ENCODE data around the gene BCORL1. TPM values are rescaled to one million over a fixed set of nuclear protein-coding genes. Genes with fewer than 3 reads are reported as not detected.

The BCORL1 gene
- total and polyA plus RNA-seq, 2 of the 8 experiments (the other 6 are each of a cell fraction or from before 2014, with no cell fraction given), result 1.4 to 6.2 TPM

DNA sequence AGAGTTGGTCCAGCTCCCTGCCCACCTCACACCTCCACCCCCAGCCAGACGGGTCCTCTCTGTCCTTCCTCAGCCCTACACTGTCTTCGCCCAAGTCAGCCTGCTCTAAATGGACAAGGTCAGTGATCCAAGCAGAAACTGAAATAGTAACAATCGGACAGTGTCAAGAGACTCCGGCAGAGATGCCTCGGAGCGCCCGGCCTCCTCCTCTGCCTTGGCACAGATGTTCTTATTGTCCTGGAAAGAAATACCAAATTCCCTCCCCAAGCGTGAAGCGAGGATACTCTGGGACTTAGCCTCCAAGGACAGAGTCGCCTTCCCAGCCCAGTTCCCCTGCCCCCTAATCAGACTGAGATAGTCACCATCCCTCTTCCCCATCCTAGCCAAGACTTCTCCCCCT lies 48.0 kb upstream of the BCORL1 start:
- peaks cover 0 to 3% of the 10 kb centered on the region in 2 experiments for H4K20me1 ChIP-seq (replicated peaks in 1 of 2; ENCODE audit: control insufficient read depth in 1 of 2, insufficient read depth in 2 of 2, low read length in 2 of 2)
- H3K18ac ChIP-seq (ENCODE audit: extremely low read depth, low read length), result no peak overlapping the region; the same call in 1 of the 2 replicates
- H4K91ac ChIP-seq (replicated peaks; ENCODE audit: insufficient read length, low read length), result no peak overlapping the region
- no peak overlapping the region for H3K56ac ChIP-seq (replicated peaks; ENCODE audit: insufficient read length, low read depth, low read length)
- no peak overlapping the region for H3K23ac ChIP-seq (ENCODE audit: insufficient read length)
- no peaks in the 10 kb centered on the region for H3K79me1 ChIP-seq (ENCODE audit: low read depth, low read length)
- no peak overlapping the region for H2BK15ac ChIP-seq (ENCODE audit: low read length)
- no peak overlapping the region for H2BK120ac ChIP-seq (replicated peaks; ENCODE audit: low read depth, low read length)
- H3K4ac ChIP-seq (replicated peaks; ENCODE audit: insufficient read length, low read depth, low read length), result no peak overlapping the region
- H3K9ac ChIP-seq (replicated peaks in 1 of 4; ENCODE audit: extremely low read depth in 1 of 4, low read depth in 3 of 4, low read length in 3 of 4), result no peak overlapping the region
- TF ChIP-seq EZH2 (IDR thresholded peaks at IDR 0.05; ENCODE audit: low read depth, low read length, severe bottlenecking), result peak; percentile 32
- no peak for TF ChIP-seq CHD1 (IDR thresholded peaks at IDR 0.05; ENCODE audit: low read depth, low read length)
- TF ChIP-seq RNF2 (IDR thresholded peaks at IDR 0.05; ENCODE audit: borderline replicate concordance, low read depth, low read length, missing control alignments, poor library complexity, severe bottlenecking), result no peak
- H2BK12ac ChIP-seq (ENCODE audit: low read depth, low read length), result no peak overlapping the region
- WGBS, 2 experiments (ENCODE audit: extremely low coverage in 1 of 2, insufficient coverage in 1 of 2, insufficient read length in 1 of 2, insufficient replicate concordance in 2 of 2, low coverage in 1 of 2, low lambda C conversion rate in 2 of 2, missing lambda C conversion rate in 1 of 2), result 0% methylated on average over 5 of the region's 10 CpGs; no CpG with 5 or more reads in 1 of the 2 experiments
- H2BK20ac ChIP-seq (ENCODE audit: low read length), result no peak overlapping the region
- FAIRE-seq (no peak), DNase-seq (ENCODE audit: low read depth in 1 of 2, low spot score in 2 of 2) (no peak)
- H3K4me3 ChIP-seq (ENCODE audit: extremely low read depth in 1 of 4, insufficient read depth in 2 of 4, low read depth in 3 of 4, low read length in 4 of 4), result 0 out of 8 replicates have a peak overlapping the region, but pooled peaks of 1 of the 4 experiments have one; percentile 28
- H3K79me2 ChIP-seq (ENCODE audit: control insufficient read depth in 1 of 2, insufficient read depth in 2 of 2, low read length in 2 of 2), result no peaks in the 10 kb centered on the region
- H4K5ac ChIP-seq (ENCODE audit: insufficient read length, low read depth, low read length), result no peak overlapping the region
- H3K27ac ChIP-seq (ENCODE audit: low read depth, low read length), result no peak overlapping the region
- no peaks in the 10 kb centered on the region; the same call in 1 of the 2 replicates for H3K23me2 ChIP-seq (ENCODE audit: low read depth, low read length)
- H3K36me3 ChIP-seq (ENCODE audit: control insufficient read depth in 2 of 4, insufficient read depth in 4 of 4, low read length in 3 of 4), result peaks cover 0 to 2% (median 0%) of the 10 kb centered on the region in 4 experiments; a peak in 1 of 8 replicates
- CTCF ChIA-PET (ENCODE audit: partially characterized antibody), result interaction anchor here (0.9 to 1.5 kb wide), 4 partner anchors 13 to 94 kb away, joined by 3 to 4 read pairs (median 4); no protein-coding TSS in a partner anchor
- POLR2A ChIA-PET (ENCODE audit: partially characterized antibody), result interaction anchor here (1.5 to 3.1 kb wide), 2 partner anchors 23 to 29 kb away, joined by 5 to 9 read pairs; partner anchors contain the start of gene UTP14A
- H4K8ac ChIP-seq (ENCODE audit: extremely low read depth, insufficient read depth, low read length), result no peak overlapping the region
- H2AK5ac ChIP-seq (ENCODE audit: low read depth, low read length), result no peak overlapping the region
- no peak overlapping the region for H2AFZ ChIP-seq (ENCODE audit: low read length)
- H3K9me3 ChIP-seq (ENCODE audit: insufficient read depth in 2 of 2, low read depth in 1 of 2, low read length in 1 of 2), result no peaks in the 10 kb centered on the region
- peaks cover 0 to 5% (median 3%) of the 10 kb centered on the region in 4 experiments; a peak in 5 of 7 replicates for H3K4me1 ChIP-seq (replicated peaks in 1 of 4; ENCODE audit: control insufficient read depth in 3 of 4, insufficient read depth in 4 of 4, low read length in 3 of 4)
- no peak overlapping the region for H3K14ac ChIP-seq (ENCODE audit: insufficient read length)
- H2BK5ac ChIP-seq (ENCODE audit: low read depth, low read length), result no peak overlapping the region
- H3K27me3 ChIP-seq (replicated peaks in 1 of 4; ENCODE audit: control insufficient read depth in 3 of 4, extremely low read depth in 1 of 4, insufficient read depth in 3 of 4, low read length in 3 of 4), result peaks cover 34 to 54% (median 51%) of the 10 kb centered on the region in 4 experiments
- peak overlapping the region; percentile 38 to 71 for H3K4me2 ChIP-seq (ENCODE audit: insufficient read depth in 1 of 2, low read depth in 2 of 2, low read length in 2 of 2)
